Fibroblast of skin of scalp (primary cell): ENCODE measurements around the gene DPYSL3. TPM values are rescaled to one million over a fixed set of nuclear protein-coding genes. Genes with fewer than 3 reads are reported as not detected.
"Not testable (repeated sequence)": the region's sequence is repeated elsewhere in the genome, so short reads cannot be mapped to it uniquely, and the experiment has no call there.

Experiments
- DNase-seq: peaks from one replicate; pipeline ENCODE4 v3.0.0-alpha.2; 2013
- polyA plus RNA-seq, 2 experiments: library from polyadenylated mRNA; unstranded; fragments of 120-200 nt; gene quantifications; one replicate each; pipeline ENCODE4 v1.2.1, GENCODE V29; 2013; ENCODE audit not compliant: insufficient read length in 2 of 2

The DPYSL3 gene
- 76.7 TPM for polyA plus RNA-seq (2013, experiment 1 of 2; ENCODE audit: insufficient read length)
- 70.3 TPM for polyA plus RNA-seq (2013, experiment 2 of 2; ENCODE audit: insufficient read length)

DNA sequence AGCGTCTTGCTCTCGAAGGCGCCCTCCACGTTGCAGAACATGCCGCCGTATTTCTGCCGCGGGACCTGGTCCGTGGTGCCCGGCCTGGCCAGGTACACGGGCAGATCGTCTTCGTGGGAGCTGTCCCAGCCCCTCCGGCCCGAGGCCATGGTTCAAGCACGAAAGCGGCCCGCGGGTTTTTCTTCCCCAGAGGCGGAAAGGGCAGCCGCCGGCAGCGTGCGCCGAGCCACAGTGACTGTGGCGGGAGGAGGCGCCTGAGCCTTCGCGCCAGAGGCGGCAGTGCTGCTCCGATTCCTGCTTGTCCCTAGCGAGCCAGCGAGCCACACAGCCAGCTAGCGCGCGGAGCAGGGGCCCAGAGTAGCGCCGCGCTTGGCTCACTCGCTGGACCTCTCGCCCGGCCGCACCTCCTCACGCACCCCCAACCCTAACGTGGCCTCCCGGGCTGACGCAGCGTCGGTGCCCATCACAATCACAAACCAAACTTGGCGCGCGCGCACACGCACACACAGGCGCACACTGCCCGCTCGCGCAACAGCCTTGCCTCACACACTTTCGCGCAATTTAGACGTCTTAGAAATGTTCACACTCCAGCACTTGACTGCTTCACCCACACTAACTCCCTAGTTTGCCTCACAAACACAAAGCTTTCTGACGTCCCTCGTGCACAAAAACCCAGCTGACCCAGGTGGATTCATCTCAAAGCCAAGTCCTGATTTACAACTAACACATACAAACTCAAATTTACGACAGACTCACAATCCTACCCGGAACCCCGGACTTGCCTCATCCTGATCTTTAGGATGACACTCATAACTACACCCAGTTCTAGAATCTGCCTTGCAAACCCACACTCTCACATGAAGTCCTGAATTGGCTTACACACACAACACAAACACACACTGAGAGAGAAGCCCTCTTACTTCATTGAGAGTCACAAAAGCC is at the start of gene DPYSL3:
TSS of gene DPYSL3 (minus strand) at position 359 of the 942 bp plus-strand sequence. CDS start at position 149, 210 bp downstream.
- peak; percentile 80 for DNase-seq

GRCh38 chr5:147558826-147559225 is 49.0 kb upstream of the DPYSL3 start:
- DNase-seq, result peak; percentile 78

DNA sequence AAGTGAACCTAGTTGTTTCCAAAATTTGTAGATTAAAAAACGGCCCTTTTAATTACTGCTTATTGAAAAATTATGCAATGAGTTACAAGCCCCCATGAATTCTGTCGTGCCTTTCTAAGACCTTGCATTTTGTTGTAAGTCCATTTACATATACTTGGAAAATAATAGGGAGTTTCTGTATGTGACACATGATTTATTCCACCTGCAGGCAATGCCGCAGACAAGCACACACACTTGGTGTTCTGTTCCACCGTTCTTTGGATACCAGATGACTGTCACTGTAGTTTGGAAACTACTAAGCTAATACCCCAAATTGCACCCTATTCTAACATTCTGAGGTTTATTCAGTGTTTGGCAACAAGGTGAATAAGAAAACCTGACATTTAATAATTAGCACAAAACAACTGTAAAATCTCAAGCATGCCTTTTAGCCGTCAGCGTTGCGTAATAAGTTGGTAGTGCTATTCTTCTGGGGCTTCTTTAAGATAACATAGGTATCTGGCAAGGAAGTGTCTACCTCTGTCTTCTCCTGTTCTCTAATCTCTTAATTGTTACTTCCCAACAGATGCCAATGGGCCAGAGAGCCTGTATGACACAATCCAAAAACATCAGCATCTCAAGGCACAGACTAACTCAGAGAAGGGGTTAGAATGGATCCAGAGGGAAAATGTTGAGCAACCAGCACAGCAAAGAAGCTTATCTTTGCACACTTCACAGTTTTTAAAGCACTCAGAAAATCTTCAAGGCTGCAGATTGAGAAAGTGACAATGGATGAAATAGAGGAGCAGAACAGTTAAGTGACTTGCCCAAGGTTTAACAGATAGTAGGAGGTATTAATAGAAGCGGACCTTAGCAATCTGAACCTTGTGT is 48.2 kb upstream of the DPYSL3 start:
- no peak for DNase-seq

DNA sequence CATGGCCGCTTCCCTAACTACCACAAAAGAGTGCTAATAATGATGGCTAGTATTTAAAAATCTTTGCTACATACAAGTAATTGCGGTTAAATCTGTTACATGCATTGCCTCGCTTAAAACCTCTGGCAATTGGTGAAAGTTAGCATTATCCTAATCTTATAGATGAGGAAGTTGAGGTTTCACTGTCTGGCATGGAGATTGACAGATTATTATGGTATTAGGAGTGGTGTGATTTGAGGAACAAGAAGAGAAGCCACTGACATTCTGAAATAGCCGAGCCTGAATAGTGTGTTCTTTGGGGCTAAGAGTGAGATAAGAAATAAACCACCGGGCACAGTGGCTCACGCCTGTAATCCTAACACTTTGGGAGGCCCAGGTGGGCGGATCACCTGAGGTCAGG is 45.3 kb upstream of the DPYSL3 start:
- no peak for DNase-seq

- DNase-seq, result peak; percentile 88
Observed at GRCh38 chr5:147554261-147554817, 44.5 kb upstream of the DPYSL3 start.

GRCh38 chr5:147553817-147554216 is 43.9 kb upstream of the DPYSL3 start:
- not testable (repeated sequence) for DNase-seq

DNA sequence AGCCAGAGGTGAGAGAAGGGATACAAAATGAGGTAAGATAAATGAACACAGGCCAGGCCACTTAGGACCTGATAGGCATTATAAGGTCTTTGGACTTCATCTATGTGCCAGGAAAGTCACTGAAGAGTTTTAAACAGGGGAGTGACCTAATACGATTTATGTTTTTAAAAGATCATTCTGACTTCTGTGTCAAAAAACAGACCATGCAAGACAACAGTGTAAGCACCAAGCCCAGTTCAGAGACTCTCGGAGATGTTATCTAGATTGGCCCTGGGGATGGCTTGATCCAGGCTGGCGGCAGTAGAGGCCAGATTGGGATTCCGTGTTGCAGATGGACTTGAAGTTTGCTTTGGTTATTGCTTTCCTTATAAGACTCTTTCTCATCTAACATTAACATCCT is 43.0 kb upstream of the DPYSL3 start:
- DNase-seq, result no peak

DNA sequence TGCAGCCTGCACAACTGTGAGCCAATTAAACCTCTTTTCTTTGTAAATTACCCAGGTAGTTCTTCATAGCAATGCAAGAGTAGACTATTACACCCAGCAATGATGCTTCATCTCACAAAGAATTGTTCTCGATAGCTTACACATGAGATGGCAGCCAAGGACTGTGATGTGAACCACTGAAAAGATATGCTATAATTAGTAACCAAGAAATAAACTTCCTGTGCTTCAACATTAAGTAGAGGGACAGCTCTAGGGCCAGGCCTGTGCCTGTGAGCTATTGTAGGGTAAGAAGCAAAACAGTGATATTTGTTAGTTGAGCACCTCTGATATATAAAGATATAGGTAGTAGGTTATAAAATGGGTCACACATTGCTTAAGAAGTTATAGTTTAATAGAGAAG is 41.8 kb upstream of the DPYSL3 start:
- no peak for DNase-seq

GRCh38 chr5:147547730-147548129 is 37.9 kb upstream of the DPYSL3 start:
- peak; percentile 4 for DNase-seq

GRCh38 chr5:147544556-147544955 is 34.7 kb upstream of the DPYSL3 start:
- DNase-seq, result no peak

- peak; percentile 40 for DNase-seq
Observed at GRCh38 chr5:147539053-147539452, 29.2 kb upstream of the DPYSL3 start.

GRCh38 chr5:147538236-147538635 is 28.4 kb upstream of the DPYSL3 start:
- DNase-seq, result peak; percentile 52

DNA sequence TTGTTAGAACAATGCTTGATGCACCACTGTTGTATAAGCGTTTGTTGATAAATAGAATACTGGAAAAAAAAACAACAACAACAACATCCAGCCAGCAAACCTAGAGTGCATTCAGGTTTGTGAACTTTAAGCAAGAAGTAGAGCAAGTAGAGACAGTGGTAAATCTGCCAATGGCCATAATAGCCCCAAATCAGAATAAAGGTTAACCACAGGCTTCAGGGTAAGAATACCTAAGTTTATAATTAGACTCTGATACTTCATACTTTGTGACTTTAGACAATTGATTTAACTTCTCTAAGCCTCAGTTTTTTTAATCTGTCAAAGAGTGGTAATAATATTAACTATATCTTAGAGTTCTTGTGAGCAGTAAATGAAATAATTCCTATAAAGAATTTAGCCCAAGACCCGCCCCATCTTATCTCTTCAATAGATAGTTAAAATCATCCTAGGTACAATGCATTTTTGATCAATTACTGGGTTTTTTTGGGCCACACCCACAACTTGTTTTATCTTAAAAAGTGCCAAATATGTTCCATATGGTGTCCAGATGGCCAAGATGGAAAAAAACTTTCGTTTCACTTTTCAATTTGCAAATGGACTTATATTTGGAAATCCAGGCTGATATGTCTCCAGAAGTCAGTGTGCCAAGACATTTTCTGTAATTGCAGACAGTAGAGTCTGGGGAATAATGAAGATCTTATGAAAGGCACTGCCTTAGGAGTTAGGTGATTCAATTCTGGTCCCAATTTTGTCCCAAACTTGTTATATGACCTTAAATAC is 24.5 kb upstream of the DPYSL3 start:
- DNase-seq, result peak; percentile 33

GRCh38 chr5:147532156-147532555 is 22.3 kb upstream of the DPYSL3 start:
- no peak for DNase-seq

- peak; percentile 80 for DNase-seq
Observed at GRCh38 chr5:147530530-147531389, 20.9 kb upstream of the DPYSL3 start.

DNA sequence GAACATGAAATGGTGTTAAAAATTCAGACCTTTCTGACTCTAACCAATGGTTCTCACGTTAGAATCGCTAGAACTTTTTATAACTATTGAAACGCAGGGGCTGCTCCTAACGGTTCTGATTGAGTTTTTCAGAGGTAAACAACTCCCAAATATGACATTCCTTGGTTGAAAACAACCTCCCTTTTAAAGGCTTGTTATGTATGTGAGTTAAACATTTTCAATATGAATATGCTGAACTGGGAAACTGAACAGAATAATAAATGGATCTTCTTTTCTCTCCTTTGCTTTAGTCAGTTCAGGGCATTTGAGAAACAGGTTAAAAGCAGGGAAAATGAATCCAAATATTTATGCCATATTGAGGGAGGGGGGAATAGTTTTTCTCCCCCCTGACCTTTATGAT is 13.2 kb upstream of the DPYSL3 start:
- DNase-seq, result no peak

- peak; percentile 22 for DNase-seq
Observed at GRCh38 chr5:147522435-147522834, 12.6 kb upstream of the DPYSL3 start.

GRCh38 chr5:147520450-147520849 is 10.6 kb upstream of the DPYSL3 start:
- DNase-seq, result no peak

GRCh38 chr5:147519380-147519779 is 9.5 kb upstream of the DPYSL3 start:
- peak; percentile 29 for DNase-seq

DNA sequence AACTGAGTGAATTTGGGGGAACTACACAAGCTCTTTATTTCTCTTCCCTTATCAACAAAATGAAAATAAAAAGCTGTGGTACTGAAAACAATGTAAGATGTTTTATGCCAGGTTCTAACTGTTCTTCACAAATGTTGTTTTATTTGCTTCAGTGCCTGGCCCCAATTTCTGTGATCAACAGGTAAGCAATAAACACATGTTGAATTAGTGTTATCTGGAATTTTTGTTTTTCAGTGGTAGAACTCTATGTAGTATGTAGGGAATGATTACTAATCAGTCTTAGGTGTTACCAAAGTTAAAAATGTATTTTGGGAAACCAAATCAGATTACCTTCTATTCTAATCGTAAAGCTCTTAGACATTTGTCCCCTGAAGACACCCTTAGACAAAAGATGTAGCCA is 7.5 kb upstream of the DPYSL3 start:
- DNase-seq, result no peak

DNA sequence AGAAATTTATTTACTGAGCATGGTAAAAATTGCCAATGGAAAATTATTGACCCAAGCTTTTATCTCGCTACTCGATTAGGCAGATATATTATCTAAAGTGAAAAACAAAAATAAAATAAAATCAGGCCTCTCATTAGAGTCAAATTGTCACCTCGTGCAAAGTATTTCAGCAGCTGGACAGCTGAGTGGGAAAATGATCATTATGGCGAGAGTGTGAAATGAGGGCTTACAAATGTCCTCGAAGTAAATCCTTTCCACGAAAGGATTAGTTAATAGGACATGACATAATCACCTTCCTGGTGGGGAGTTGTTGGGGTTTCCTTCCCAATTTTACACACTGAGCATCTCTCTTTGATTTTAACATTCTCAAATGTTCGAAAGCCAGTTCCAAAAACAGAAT is 5.4 kb upstream of the DPYSL3 start:
- no peak for DNase-seq
